ENCODE data around the gene ICA1. TPM values are rescaled to one million over a fixed set of nuclear protein-coding genes. Genes with fewer than 3 reads are reported as not detected.

Gene ICA1
- total RNA-seq (2022; extraction: Qiagen RNA extraction; ENCODE audit: low read depth): 0.74 to 1.4 TPM (median 1.1 TPM) in 5 replicates

GRCh38 chr7:8261711-8262695, at the start of gene ICA1:
TSS of gene ICA1 (minus strand) at chr7:8262167. CDS start at chr7:8235926, 26,241 bp downstream.

Other genes starting within 250 kb of the ICA1 start
- not detected in 5 replicates for gene NXPH1, start 171.4 kb upstream of the ICA1 start, total RNA-seq (2022; extraction: Qiagen RNA extraction; ENCODE audit: low read depth)